ENCODE results near the gene ORC3.
"Not testable (repeated sequence)": the region's sequence is repeated elsewhere in the genome, so short reads cannot be mapped to it uniquely, and the experiment has no call there.

Gene ORC3

DNA sequence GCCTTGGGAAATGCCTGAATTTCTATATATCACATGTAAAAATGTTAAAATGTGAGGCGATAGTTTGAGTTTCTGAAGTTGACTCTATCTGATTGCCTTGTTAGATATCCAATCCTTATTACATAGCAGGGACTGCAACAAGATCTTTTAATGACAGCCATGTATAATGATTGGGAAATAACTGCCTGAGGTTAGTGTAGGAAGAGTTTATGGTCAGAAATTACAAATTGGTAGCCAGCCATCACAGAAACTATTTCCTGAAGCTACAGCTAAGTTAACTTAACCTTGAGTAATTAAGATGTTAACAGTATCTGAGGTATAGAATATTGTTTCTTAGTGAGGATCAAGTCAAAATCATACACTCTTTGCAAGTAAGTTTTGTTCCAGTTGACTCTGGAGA lies 71.1 kb downstream of the ORC3 start:
- DNase-seq (ENCODE audit: low spot score): no peak

DNA sequence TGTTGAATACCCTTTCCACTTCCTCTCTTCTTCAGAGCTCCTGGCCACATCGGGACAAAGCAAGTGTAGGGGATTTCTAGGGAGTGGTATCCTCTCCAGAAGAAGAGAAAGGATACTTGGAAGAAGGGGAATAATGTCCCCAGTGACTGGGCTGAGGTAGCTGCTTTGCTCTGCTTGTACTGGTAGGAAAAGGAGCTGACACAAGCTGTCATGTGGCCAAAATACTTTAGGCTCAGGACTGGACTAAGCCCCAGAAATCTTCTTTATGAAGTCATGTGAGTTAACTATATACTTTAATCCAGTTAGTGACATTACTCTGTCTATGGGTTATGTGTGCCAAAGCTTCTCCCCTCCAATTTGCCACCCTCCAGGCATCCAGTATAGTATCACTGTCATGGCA lies 71.6 kb downstream of the ORC3 start:
- DNase-seq (ENCODE audit: low spot score): no peak

- no peak for DNase-seq (ENCODE audit: low spot score)
These were observed 73.5 kb downstream of the ORC3 start for GRCh38 chr6:87663434-87663833.

DNA sequence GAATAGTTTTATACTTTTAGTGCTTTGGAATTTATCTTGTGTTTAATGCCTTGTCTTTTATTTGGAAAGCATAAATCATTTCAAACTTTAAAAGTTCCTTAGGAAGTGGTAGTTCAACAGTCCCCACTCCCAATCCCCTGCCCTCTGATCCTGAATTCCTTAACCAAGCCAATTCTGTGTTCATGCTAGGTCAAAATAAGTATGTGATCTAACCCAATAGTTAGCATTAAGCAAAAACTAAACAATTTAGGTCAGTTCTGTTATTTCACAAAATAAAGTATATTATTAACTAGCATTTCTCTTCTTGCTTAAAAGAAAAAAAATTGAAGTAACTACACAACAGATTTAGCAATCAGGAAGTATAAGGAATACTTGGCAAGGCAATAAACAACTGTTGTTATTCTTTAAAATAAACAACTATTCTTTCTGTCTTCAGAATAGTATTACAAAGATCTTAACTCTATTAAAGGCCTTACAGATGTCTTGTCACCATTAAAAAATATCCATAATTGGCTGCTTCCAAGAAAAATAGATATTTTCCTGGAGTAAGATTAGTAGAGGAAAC lies 75.1 kb downstream of the ORC3 start:
- no peak for DNase-seq (ENCODE audit: low spot score)

GRCh38 chr6:87667032-87667431 lies 77.1 kb downstream of the ORC3 start:
- no peak for DNase-seq (ENCODE audit: low spot score)

DNA sequence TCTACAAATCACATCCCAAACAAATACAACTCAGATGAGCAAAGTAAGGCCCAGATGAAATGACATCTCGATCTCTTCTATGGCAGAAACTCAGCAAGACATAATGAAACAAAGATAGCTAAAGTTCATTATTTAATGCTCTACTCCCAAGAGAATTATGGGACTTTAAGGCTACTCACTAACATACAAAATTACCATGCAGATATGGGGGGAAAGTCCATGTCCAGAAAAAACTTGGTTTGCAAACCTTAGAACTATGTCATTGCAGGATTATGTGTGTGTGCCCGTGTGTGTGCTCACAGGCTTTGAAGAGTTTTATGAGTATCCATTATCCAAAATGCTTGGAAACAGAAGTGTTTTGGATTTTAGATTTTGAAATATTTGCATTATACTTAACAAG lies 78.1 kb downstream of the ORC3 start:
- no peak for DNase-seq (ENCODE audit: low spot score)

DNA sequence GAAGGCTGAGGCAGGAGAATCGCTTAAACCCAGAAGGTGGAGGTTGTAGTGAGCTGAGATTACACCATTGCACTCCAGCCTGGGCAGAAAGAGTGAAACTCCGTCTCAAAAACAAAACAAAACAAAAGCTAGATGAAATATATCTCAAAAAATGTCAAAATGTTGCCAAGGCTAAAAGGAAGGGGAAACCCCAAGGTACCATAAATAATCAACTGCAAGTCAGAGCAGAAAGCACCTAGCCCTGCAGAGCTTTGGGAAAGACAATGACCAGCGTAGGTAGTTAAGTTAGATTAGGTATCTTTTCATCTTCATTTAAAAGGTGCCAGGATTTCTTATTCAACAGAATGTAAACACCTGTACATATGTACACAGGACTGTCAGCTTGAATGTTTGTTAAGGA lies 79.1 kb downstream of the ORC3 start:
- DNase-seq (ENCODE audit: low spot score): no peak

GRCh38 chr6:87670707-87671106 lies 80.8 kb downstream of the ORC3 start:
- no peak for DNase-seq (ENCODE audit: low spot score)

GRCh38 chr6:87671555-87672029 lies 81.7 kb downstream of the ORC3 start:
- no peak for DNase-seq (ENCODE audit: low spot score)

DNA sequence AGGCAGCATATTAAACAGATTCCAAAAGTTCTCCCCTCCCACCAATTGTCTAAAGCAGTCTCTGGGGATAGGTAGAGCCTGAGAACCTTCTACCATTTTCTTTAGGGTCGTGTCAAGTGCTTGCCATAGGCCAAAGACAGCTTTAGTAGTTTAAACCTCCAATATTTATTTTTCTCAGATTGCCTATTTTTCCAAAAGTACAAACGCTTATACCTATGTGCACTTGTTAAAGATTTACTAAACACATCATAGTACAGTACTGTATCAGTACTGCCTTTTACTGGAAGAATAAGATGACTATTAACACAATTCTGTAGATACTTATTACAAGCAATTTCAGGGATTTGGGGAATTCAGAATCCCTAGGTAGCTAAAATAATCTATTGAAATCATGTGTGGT lies 82.7 kb downstream of the ORC3 start:
- no peak for DNase-seq (ENCODE audit: low spot score)

GRCh38 chr6:87673237-87673636 lies 83.3 kb downstream of the ORC3 start:
- no peak for DNase-seq (ENCODE audit: low spot score)

DNA sequence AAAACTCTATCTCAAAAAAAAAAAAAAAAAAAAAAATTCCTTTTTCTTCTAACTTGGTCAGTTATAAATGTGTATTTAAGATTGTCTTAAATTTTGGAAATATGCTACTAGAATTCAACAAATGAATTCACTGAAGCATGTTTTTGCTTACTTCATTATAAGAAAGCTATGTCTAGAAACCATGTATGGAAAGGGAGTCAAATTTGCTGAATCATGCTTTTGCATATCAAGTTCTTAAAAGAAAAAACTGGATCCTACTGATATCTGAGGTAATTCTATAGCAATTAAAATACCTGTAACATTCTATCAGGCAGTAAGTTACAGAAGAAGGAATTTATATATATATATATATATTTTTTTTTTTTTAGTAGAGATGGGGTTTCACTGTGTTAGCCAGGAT lies 84.4 kb downstream of the ORC3 start:
- DNase-seq (ENCODE audit: low spot score): no peak

GRCh38 chr6:87675004-87675681 lies 85.2 kb downstream of the ORC3 start:
- no peak for DNase-seq (ENCODE audit: low spot score)

DNA sequence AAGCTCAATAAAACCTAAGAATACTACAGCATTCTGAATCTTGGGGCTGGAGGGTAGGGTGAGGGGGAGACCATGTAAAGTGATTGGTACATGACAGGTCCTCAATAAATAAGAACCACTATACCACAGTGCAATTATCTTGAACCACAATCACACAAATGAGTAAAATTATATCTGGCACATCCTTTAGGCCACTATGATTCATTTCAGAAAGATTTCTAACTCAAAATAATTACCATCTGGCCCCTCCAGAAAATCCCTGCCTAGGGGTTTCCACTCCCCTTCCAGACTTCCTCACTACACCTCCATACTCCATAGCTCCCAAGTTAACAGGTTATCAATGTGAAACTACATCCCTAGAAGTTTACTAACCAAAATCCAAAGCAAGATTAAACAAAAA lies 92.4 kb downstream of the ORC3 start:
- no peak for DNase-seq (ENCODE audit: low spot score)

GRCh38 chr6:87683890-87684289 lies 94.0 kb downstream of the ORC3 start:
- DNase-seq (ENCODE audit: low spot score): no peak

GRCh38 chr6:87684895-87685654 lies 95.1 kb downstream of the ORC3 start:
- DNase-seq (ENCODE audit: low spot score): no peak

- DNase-seq (ENCODE audit: low spot score): not testable (repeated sequence)
These were observed 96.8 kb downstream of the ORC3 start for GRCh38 chr6:87686636-87687205.

- no peak for DNase-seq (ENCODE audit: low spot score)
These were observed 97.4 kb downstream of the ORC3 start for GRCh38 chr6:87687296-87687695.

GRCh38 chr6:87687893-87688292 lies 98.0 kb downstream of the ORC3 start:
- not testable (repeated sequence) for DNase-seq (ENCODE audit: low spot score)

DNA sequence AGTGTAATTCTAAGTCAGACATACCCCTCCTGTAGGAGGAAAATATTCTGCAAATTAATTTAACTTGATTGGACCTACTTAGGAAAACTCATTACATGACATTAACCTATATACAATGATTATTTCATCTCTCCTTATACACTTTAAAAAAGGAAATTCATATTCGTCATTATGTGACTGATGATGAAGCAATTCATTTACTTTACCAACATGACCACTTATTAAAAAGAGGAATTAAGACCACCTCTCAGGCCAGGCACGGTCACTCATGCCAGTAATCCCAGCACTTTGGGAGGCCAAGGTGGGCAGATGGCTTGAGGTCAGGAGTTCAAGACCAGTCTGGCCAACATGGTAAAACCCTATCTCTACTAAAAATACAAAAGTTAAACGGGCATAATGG lies 100.5 kb downstream of the ORC3 start:
- no peak for DNase-seq (ENCODE audit: low spot score)

- DNase-seq (ENCODE audit: low spot score): no peak
These were observed 102.2 kb downstream of the ORC3 start for GRCh38 chr6:87692086-87692485.

DNA sequence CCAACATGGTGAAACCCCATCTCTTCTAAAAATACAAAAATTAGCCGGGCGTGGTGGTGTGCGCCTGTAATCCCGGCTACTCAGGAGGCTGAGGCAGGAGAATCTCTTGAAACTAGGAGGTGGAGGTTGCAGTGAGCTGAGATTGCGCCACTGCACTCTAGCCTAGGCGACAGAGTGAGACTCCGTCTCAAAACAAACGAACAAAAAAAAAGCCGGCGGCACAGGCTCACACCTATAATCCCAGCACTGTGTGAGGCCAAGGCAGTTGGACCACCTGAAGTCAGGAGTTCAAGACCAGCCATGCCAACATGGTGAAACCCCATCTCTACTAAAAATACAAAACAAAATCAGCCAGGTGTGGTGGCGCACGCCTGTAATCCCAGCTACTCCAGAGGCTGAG lies 106.9 kb downstream of the ORC3 start:
- DNase-seq (ENCODE audit: low spot score): not testable (repeated sequence)
